Measurements from ENCODE around the gene TMED10.

DNA sequence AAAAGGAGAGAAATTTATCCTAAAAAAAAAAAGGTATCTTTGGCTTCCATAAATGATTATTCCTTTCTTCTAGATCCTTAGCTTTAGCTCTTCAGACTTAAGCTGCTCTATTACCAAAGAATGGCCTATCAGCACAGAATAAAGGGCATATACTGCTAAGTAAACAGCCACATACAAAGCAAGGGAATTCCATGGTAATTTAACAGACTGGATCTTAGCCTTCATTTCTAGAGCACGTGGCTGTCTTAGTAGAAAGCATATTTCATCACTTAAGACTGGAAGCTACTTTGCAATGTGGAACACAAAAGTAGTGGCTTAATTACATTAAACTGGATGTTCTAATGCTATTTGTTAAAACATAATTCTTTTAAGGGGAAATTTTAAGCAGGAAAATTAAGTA, 23.1 kb downstream of the TMED10 start:
- TF ChIP-seq POLR2A (IDR thresholded peaks at IDR 0.05): no peak
- TF ChIP-seq, protein P1, sequence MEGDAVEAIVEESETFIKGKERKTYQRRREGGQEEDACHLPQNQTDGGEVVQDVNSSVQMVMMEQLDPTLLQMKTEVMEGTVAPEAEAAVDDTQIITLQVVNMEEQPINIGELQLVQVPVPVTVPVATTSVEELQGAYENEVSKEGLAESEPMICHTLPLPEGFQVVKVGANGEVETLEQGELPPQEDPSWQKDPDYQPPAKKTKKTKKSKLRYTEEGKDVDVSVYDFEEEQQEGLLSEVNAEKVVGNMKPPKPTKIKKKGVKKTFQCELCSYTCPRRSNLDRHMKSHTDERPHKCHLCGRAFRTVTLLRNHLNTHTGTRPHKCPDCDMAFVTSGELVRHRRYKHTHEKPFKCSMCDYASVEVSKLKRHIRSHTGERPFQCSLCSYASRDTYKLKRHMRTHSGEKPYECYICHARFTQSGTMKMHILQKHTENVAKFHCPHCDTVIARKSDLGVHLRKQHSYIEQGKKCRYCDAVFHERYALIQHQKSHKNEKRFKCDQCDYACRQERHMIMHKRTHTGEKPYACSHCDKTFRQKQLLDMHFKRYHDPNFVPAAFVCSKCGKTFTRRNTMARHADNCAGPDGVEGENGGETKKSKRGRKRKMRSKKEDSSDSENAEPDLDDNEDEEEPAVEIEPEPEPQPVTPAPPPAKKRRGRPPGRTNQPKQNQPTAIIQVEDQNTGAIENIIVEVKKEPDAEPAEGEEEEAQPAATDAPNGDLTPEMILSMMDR (IDR thresholded peaks at IDR 0.05): no peak

All from right lobe of liver (tissue), 4 donors.